Middle frontal gyrus (tissue), 1 donor: ENCODE data around the gene PRKCA.
A peak's percentile ranks its signal among the peaks of the same experiment; 100 is the strongest.

Source experiments
- DNase-seq: peaks from one replicate; pipeline ENCODE4 v3.0.0-alpha.2; 2015; ENCODE audit warnings: low spot score; ENCODE audit errors: extremely low spot score

The PRKCA gene

GRCh38 chr17:66675991-66676371, 373.6 kb downstream of the PRKCA start:
- peak; percentile 22 for DNase-seq

DNA sequence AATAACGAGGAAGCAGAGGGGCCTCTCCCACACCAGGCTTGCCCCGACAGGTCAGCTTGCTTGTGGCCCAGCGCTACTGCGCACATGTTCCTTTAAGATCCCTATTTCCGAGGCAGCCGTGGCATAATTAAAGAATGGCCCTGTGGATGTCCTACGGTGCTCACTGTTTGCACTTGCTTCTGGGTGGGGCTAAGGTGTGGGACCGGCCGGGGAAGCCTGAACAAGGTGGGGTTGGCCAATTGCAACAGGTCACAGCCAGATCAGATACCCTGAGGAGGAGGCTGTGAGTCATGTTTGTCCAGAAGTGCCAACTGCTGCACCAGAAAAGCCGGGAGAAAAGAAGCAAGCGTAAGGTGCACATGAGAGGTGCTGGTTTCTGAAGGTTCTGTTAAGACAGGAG, 374.0 kb downstream of the PRKCA start:
- DNase-seq, result no peak

GRCh38 chr17:66677201-66677981, 375.0 kb downstream of the PRKCA start:
- no peak for DNase-seq

DNA sequence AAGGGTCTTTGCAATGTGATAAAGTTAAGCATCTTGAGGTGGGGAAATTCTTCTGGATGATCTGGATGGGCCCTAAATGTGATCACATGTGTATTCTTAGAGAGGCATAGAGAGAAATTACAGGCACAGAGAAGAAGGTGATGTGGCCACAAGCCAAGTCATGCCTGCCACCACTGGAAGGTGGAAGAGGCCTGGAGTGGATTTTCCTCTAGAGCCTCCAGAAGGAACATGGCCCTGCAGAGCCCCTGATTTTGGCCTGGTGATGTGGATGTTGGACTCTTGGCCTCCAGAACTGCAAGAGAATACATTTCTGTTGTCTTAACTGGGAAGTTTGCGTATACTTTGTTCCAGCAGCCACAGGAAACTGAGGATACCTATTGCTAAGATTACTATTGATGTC, 375.6 kb downstream of the PRKCA start:
- no peak for DNase-seq

DNA sequence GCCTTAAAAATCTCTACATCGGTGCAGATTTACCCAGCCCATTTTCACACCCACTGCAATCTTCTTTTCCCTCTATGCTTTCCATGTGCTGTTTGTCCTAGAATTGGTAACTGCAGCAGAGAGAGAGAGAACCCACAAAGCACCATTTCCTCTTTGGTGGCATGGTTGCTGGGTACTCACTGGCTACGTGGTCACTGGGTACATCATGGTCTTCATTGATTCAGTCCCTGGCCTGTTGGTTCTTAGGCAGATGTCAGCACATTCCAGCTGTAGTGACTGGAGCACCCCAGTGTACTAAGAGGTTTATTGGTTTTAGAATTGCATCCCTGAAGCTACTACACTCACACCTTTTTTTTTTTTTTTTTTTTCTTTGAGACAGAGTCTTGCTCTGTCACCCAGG, 376.4 kb downstream of the PRKCA start:
- DNase-seq, result no peak

DNA sequence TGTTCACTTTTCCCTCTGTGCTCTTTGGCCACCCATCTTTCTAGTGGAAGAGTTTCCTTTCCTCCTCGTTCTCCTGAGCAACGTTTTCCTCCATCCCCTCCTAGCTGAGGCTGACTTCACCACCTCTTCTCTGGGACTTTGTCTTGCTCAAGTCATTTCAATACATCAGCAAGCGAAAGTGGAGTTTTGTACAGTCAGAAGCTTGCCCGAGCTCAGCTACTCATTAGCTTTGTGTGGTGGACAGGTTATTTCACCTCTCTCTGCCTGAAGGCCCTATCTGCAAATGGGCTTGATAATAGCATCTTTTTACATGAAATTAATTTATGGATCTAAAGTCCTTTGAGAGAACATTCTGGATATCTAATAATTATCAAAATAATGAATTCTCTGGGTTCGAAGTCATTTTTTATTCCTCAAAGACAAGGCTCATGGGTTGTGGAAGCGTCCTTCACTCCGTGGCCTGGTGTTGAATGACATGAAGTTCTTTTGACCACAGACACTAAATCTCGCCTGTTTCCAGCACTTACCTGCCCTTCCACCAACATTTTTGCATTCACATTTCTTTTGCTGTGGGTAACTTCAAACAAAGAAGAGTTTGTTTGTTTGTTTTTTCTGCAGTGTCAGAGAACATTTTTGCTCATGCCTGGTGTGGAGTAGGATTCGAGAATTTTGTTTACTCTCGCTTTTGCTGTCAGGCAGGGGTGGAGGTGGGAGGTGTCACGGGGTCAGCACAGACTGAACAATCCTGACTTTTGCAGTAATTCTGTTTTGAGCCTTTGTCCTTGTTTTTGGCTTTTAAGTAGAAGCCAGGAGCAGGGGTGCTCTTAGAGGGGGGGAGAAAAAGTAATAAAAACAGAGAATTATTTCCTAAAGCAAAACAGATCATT, 377.5 kb downstream of the PRKCA start:
- DNase-seq, result no peak

DNA sequence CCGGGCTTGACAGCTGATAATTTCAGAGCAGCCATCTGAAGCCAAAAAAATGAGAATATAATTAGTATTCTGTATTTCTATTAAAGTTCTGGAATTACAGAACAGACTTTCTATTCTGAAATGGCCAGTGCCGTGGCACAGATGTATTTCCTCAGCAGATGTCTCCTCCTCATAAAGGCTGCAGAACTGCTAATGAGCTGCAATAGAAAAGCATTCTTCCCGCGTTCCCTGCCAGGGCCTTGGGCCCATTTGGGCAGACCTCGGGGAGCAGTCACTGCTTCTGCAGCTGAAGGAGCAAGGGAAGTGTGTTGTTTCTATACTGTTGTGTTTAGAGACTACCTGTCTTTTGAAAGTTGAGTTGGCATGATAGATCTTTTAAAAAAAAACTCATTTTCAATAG, 379.9 kb downstream of the PRKCA start:
- DNase-seq, result no peak

GRCh38 chr17:66684261-66684660, 381.8 kb downstream of the PRKCA start:
- DNase-seq, result no peak

DNA sequence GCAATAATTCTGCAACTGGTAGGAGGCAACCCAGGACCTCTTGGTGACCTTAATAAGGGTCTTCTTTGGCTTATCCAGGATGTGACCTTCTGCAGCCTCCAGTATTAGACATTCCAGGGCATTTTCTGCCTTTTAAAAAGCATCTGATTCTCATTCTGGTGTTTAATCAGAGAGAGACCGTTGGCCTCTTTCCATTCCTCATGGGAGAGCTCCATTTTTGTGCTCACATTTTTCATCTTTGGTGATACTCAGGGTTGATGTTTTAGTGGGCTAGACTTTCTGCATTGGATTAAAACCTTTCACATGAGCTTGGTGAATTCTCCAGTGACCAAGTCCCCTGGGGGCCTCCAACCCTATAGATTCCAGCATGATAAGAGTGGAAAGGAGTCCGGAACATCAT, 382.3 kb downstream of the PRKCA start:
- DNase-seq, result no peak

DNA sequence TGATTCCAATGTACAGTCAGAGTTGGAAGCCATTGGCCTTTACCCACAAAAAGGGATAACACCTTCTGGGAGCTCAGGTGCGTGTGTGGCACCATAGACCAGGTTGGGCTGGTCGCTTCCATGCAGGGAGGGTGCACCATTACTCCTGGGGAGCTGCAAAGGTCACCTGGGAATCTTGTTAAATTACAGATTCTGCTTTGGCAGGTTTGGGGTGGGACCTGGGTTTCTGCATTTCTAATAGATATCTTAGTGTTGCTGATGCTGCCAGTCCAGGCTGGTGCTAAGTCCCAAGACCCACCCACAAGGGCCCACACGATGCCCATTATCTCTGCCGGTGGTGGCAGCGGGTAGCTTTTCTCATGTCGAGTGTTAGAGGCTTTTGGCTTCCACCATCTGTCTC, 384.2 kb downstream of the PRKCA start:
- DNase-seq, result no peak

DNA sequence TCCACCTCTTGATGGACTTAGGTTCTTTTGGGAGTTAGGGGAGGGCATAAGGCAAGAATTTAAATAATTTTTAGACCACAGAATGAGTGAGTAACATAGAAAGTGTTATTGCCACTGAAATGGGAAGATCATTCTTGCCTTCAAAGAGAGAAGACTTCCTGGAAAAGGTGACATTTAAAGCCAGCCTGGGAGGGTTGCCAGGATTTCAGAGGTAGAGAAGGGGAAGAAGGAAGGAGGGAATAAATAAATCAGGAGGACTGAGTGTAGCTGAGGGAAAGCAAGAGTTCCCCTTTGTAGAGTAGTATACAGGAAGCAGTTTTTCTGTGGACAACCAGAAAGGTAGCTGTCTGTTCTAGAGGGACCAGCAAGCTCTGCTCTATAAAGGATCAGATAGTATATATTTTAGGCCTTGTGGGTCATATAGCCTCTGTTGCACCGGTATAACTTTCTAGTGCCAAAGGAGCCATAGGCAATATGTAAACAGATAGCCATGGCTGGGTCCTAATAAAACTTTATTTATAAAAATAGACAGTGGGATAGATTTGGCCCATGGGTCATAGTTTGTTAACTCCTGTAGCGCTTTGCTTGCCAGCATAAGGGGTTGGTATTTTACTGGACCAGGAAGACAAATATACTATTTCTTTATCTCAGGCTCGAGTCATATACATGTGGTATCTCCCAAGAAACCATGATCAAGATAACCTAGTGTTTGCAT, 385.3 kb downstream of the PRKCA start:
- no peak for DNase-seq

GRCh38 chr17:66689221-66689620, 386.8 kb downstream of the PRKCA start:
- DNase-seq, result no peak

GRCh38 chr17:66690166-66690565, 387.8 kb downstream of the PRKCA start:
- DNase-seq, result no peak

DNA sequence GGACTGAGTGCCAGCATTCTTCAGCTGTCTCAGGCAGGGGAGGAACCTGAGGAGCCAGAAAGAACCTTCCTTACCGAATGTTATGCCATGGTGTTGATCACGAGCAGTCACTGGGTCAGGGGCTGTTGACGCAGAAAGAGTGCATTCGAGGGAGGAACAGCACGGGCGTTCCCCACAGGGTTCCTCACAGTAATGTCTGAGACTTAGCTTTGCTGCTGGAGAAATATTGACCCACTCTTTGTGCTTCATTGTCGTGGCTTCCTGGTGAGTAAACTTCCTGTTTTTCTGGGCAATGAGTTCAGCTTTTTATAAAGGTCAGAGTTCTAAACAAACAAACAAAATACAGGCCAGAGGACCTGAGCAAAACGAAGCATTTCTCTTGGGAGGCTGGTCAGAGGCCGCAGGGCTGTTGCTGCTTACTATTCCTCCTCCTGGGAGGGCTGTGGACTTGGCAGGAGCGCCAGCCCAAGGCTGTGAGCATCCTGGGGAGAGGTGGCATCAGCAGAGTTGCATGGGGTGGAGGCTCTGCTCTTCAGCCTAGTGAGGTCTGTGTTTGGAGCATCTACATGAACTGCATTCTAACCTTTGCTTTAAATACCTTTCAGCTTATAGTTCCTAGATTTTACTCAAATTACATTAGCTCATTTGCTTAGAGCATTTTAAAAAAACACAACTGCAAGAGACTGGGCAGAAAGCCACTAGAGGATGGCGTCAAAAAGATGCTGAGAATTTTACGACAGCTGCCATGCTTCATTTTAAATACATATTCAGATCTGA, 389.4 kb downstream of the PRKCA start:
- DNase-seq, result no peak

DNA sequence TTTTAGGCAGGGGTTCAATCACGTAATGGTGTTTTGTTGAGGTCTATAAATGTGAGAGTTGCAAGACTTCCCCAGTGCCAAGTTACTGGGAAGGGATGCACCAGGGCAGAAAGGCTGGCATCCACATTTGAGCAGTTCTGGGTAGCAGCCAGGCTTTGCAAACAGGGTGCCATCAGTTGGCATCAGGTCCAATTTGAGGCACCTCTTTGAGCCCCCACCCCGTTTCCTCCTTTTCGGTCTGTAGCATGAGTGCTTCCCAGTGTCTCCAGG, 389.9 kb downstream of the PRKCA start:
- DNase-seq, result no peak

- no peak for DNase-seq
Measured at GRCh38 chr17:66695098-66695497, 392.7 kb downstream of the PRKCA start.

DNA sequence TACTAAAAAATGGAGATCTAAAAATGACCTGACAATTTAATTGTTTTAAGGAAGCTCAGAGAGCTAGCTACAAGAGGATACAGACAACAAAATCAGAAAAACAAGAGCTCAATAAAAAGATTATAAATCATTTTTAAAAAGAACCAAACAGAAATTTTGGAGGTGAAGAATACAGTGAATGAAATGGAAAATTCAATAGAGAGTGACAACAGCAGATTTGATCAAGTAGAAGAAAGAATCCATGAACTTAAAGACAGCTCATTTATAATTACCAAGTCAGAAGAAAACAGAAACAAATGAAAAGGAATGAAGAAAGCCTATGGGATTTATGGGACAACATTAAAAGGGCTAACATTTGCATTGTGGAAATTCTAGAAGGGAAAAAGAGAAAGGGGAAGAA, 395.9 kb downstream of the PRKCA start:
- DNase-seq, result no peak

DNA sequence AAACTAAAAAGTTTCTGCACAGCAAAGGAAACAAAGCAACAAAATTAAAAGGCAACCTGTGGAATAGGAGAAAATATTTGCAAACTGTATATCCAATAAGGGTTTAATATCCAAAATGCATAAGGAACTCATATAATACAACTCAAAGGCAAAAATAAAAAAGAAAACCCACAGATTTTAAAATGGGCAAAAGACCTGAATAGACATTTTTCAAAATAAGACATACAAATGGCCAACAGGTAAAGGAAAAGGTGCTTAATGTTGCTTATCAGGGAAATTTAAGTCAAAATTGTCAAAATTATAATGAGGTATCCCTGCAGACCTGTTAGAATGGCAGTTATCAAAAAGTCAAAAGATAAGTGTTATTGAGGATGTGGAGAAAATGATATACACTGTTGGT, 399.0 kb downstream of the PRKCA start:
- DNase-seq, result no peak

- no peak for DNase-seq
Measured at GRCh38 chr17:66702106-66702936, 399.9 kb downstream of the PRKCA start.

GRCh38 chr17:66704858-66705520, 402.6 kb downstream of the PRKCA start:
- DNase-seq, result no peak
